Raji (cell line): Measurements from ENCODE around the gene TMEM52.
A peak's percentile ranks its signal among the peaks of the same experiment; 100 is the strongest.

ENCODE experiments used
- POLR2A ChIP-seq: IDR thresholded peaks from 2 replicates; pipeline ENCODE4 v1.6.1; 2011; ENCODE audit warnings: low read depth, low read length, control low read depth; ENCODE audit not compliant: insufficient read depth

Gene TMEM52

DNA sequence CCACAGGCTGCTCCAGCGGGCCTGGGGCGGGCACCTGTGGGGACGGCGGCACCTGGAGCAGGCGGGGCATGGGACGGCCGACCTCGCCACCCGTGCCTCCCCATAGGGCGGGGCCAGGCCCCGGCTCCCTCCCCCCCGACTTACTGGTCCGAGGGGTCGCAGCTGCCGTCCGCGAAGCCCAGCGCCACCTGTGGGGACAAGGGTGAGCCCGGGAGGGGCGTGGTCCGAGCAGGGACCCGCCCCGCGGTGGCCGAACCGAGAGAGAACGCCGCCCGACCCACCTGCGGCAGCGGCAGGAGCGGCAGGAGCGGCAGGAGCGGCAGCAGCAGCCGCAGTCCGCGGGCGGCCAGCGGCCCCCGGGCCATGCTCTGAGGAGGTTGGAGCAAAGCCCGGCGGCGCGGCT, at the start of gene TMEM52:
Gene TMEM52 (minus strand): TSS at position 379 of the 403 bp plus-strand sequence. CDS start 14 bp downstream, at position 365.
- peak; percentile 58; the same call in 1 of the 2 replicates for TF ChIP-seq POLR2A

DNA sequence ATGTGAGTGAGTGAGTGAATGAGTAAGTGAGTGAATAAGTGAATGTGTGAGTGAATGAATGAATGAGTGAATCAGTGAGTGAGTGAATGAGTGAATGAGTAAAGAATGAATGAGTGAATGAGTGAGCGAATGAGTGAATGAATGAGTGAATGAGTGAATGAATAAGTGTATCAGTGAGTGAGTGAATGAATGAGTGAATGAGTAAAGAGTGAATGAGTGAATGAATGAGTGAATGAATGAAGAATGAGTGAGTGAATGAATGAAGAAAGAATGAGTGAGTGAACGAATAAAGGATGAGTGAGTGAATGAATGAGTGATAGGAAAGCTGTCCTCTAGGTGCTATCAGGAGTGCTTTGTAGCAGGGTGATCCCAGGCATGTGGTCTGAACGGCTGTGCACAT, 48.8 kb upstream of the TMEM52 start:
- TF ChIP-seq POLR2A, result no peak

DNA sequence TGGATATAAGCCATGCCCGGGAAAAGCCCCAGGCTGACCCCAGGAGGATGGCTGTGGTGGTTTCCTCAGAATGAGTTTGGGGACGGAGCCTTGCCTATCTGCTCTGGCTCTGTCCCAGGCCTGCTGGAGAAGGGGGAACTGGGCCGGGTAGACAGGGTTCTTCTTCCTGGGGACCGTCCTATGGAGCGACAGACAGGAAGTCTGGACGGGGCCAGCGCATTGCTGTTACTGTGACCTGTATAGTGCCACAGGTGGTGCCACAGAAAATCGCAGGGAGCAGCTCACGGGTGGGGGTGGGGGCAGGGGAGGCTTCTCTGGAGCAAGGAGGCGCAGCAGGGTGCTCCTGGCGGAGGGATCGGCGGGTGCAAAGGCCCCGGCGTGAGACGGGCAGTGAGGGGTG, 48.1 kb upstream of the TMEM52 start:
- no peak for TF ChIP-seq POLR2A

DNA sequence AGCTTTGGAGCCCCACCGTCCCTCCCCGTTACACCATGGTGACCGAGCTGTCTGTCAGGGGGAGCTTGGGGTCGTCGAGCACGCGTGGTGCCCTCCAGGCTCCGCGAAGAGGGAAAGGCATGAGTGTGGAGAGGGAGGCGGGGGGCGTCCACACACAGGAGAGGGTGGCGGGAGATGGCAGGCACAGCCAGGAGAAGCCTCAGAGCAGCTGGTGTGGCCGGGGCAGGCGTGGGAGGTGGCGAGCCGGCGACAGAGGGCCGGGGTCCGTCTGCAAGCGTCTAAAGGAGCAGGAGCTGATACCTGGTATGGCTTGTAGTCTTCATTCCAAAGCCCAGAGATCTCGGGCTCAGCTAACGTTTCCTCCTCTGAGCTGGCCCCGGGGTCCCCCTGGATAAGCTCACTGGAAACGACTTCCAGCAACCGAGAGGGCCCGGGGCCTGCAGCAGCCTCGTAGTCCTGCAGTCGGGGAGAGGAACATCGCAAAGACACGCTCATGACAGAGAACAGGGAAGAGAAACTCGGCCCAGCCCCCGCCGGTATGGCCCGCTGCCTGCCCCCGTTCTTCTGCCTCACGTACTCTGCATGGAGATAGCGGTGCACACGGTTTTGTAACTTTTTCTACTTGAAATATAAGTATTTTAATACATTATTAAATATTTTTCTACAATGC, 47.1 kb upstream of the TMEM52 start:
- TF ChIP-seq POLR2A, result no peak

DNA sequence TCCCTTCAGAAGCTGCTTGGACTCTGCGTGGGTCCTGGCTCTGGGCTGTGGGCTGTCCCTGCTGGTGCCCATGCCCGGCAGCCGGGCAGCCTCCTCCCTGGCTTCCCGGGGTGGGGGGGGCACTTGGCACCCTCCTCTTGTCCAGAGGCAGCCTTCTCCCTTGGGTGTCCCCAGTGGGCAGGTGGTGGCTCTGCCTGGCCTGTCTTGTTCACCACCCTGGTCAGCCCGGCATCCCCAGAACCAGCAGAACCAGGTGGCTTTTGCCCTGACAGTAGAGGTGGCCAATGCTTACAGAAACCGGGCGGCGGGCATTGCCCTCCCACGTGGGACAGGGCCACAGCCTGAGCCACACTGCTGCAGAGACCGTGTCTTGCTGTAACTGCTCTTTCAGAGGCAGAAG, 46.5 kb upstream of the TMEM52 start:
- TF ChIP-seq POLR2A, result no peak

DNA sequence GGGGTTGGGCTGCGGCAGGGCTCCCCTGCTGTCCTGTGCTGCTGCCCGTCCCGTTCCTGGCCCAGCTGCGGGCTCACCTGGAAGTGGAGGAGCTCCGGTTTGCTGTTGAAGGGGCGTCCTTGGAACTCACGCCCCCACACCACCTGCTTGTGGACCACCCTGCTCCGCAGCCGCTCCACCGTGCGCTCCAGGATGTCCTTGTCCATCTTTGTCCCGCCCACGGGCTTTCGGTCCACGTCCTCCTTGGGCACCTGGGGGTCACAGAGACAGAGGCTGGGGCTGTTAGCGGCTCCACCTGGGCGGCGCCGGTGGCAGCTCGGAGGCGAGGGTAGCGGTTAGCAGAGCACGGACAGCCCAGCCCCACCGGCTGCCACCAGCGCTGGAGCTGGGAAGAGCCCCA, 45.7 kb upstream of the TMEM52 start:
- TF ChIP-seq POLR2A, result no peak

DNA sequence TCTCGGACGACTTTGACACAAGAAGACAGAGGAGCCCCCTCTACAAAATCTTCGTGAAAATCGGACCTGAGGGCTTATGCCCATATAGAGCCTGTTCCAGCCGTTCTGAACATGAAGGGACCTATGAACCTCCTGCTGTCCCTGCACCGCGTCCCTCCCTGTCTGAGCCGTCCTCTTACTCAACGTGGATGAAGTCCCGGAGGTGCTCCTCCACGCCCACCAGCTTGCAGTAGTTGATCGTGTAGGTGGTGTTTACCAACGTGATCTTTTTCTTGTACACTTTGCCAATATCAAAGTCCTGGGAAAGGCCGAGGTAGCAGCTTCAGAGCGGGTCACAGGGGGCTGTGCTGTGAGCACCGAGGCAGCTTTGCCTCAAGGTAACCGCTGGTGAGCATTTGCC, 44.5 kb upstream of the TMEM52 start:
- TF ChIP-seq POLR2A, result no peak

DNA sequence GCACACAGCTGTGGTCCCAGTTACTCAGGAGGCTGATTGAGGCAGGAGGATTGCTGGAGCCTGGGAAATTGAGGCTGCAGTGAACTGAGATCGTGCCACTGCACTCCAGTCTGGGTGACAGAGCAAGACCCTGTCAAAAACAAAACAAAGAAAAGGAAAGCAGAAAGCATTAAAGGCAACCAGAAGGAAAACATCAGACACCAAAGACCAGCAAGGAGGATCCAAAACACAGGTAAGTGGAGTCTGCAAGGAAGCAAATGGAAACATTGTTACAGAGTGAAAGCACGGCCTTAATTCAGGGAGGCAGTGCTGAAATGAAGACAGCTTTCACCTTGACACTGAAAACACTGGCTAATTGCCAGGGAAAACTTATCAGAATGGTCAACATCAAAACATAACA, 43.7 kb upstream of the TMEM52 start:
- TF ChIP-seq POLR2A, result no peak

DNA sequence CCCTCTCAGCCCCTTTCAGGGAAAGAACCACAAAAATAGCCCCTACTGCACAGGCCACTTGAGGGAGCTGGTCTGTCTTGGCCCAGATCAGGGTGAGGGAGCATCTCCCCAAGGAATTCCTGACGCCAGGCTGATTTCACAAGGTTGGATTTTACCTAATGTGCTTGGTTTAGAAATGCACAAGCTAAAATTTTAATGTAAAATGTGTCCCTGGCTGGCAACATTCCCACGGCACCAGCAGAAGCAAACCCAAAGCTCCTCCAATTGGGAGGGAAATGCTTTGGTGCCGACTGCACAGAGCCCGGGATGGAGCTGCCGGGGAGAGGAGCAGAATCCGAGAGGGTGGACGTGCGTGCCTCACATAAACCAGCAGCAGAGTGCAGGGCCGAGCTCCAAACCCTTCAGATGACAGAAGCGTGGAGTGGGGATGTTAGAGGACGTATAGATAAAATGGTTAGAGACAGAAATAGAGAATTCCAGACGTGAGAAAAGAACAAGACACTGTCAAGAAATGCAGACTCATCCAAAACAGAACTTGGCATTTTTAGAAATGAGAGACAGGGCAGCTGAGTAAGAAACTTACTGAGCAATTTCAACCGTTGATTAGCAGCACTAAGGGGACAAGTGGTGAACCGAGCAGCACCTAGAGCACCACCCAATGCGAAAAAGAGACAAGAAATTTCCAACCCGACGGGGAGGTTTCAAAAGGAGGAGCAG, 41.6 kb upstream of the TMEM52 start:
- no peak for TF ChIP-seq POLR2A

DNA sequence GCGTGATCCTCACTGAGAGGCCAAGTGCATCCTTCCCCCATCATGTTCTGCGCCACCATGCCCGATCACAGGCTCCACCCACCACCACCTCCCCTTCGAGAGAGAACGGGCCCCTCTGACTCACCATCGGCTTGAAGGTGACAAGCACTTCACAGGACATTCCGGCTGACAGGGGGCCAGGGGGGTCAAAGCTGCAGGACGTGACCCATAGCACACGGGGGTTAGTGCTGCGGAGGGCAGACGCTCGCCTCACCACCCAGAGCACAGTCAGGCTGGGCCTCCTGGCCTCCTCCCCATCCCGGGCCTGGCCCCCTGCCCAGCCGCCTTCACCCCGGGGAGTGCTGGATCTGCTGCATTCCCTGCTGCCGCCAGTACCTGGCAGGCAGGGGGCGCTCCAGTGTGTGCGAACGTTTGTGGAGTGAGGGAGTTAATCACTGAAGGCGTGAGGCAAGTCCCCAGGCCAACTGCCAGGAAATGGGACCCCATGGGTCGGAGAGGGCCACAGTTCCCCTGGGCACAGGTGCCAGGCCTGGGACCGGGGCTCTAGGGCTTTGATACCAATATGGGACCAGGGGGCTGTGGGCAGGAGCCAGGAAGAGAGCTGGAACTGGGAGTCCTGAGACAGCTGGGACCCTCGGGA, 40.9 kb upstream of the TMEM52 start:
- no peak for TF ChIP-seq POLR2A

DNA sequence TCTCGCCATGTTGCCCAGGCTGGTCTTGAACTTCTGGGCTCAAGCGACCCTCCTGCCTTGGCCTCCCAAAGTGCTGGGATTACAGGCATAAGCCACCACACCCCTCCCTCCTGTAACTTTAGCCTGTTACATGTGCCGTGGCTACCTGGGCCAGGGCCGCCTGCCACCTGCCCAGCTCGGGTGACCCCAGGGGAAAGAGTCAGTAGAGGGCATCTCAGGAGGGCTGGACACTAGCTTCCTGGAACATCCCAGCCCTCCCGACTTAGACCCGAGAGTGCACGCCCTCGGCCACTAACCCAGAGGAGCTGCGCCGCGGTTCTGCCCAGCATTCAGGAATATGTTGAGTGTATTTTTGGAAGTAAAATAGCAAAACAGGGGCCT, 40.4 kb upstream of the TMEM52 start:
- TF ChIP-seq POLR2A, result no peak

DNA sequence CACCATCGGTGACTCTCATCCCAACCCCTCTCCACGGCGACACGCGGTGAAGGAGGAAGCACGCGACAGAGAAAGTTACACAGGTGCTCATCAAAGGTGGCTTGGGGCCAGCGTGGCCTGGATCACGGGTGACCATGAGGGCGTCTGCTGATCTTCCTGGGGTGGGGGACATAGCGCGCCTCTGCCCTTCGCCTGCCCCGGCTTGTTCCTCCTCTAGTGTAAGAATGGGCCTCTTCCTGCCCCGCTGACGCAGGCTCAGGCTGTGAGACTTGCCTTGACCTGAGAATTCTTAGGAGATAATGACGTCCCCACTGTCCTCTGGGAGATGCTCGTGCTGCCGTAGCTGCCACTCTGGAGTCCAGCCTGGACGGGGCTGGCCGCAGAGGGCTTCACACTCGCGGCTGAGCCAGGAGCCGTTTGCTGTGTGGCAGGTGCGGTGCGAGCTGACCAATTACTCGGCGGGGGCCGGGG, 39.0 kb upstream of the TMEM52 start:
- TF ChIP-seq POLR2A, result no peak

DNA sequence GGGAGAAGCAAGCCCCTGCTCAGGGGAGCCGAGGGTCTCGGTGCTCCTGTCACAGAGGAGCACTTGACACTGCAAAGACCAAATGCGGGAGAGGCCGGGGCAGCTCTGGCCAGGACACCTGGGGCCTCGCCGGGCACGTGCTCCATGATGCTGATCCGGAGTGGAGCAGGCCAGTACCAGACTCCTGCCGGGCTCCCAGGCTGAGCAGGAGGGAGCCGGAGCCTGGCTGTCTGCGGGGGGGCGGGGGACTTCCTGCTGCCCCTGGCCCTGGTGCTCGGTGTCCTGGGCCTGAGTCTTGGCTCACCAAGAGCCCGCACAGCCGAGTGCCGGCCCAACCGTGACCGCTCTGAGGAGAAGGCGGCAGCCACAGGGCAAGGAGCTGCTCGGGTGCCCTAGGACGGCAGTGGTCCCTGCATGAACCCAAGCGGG, 38.5 kb upstream of the TMEM52 start:
- TF ChIP-seq POLR2A, result no peak

DNA sequence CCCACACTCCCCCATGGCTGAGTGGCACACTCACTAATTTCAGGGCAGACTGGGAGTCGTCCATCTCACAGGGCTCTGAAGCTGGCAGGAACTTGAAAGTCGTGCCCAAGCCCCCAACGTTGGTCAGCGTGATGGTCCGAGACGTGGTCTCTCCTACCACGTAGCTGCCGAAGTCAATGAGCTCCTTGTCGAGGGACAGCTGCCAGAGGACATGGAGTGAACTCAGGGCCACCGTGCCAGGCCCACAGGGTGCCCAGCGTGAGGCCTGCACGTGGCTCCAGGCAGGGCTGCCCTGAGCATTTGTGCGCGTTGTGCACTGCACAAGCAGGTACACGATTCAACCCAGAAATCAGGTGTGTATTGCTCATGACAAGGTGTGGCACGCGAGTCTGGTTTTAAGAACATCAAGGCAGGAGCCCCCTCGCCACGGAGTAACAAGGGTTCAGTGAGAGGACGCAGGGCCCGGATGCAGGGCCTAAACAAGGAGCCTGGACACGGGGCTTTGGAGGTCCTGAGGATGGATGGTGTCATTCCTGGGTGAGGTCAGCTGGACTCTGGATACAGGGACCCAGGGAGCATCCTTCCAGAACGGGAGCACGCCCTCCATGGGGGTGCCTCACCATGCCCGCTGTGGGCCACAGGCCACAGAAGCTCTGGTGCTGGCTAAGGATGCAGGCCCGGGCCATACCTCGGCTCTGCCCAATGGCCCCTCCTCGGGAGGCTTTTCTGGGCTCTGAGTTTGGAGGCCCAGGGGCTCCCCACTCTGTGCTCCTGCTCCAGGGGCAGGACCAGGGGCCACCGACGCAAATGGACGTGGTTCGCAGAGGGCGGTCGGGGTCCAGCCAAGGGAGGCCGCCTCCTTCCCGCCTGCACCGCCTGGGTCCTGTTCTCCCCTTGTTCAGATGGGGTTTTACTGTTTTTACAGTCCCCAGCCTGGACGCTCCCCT, 37.8 kb upstream of the TMEM52 start:
- TF ChIP-seq POLR2A, result no peak

DNA sequence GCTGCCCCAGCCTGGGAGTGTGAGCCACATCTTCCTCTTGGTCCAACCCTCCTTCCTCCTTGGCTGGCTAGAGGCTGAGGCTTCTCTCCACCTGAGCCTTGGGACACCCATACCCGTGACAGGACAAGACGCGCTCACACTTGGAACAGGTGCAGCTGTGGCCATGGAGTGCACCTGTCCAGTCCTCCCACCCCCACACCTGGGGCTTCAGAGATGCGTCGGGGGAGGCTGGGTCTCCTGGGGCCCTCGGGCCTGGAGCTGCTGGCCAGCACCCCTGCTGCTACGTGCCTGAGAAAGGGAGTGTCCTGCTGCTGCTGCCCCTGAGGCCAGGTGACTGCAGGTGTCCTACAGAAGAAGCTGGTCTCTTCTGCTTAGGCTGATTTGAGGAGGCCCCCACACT, 37.0 kb upstream of the TMEM52 start:
- TF ChIP-seq POLR2A, result no peak

DNA sequence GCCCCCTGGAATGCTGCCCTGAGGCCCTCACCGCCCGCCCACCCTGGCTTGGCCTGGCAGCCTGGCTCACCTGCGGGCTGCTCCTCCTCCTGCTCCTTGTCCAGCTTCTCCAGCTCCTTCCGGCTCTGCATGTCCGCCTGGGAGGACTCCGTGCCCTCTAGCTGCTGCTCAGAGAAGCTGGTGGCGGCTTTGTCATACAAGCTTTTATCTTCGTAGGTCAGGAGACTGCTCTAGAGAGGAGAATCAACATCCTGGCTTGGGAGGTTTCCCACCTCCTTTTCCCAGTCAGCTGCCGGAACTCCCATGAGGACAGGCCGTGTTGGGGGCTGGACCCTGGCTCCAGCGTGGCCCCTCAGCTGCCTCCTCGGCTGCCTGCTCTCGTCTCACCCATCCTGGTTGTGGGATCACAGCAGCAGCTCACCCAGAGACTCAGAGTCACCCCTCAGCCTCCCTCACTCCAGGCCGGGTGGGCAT, 36.6 kb upstream of the TMEM52 start:
- TF ChIP-seq POLR2A, result no peak
